ENCODE results near the gene RPL21.
"Not testable (repeated sequence)": the region's sequence is repeated elsewhere in the genome, so short reads cannot be mapped to it uniquely, and the experiment has no call there.

RPL21 gene

GRCh38 chr13:27283906-27284493 is 32.6 kb downstream of the RPL21 start:
- no peak for DNase-seq (ENCODE audit: low read depth in 4 of 4, low spot score in 1 of 4)

- DNase-seq (ENCODE audit: low read depth in 4 of 4, low spot score in 1 of 4): no peak
Measured at GRCh38 chr13:27288392-27288791, 37.0 kb downstream of the RPL21 start.

GRCh38 chr13:27289011-27289665 is 37.8 kb downstream of the RPL21 start:
- no peak for DNase-seq (ENCODE audit: low read depth in 4 of 4, low spot score in 1 of 4)

- DNase-seq (ENCODE audit: low read depth in 4 of 4, low spot score in 1 of 4): no peak
Measured at GRCh38 chr13:27290715-27291114, 39.4 kb downstream of the RPL21 start.

GRCh38 chr13:27291967-27292366 is 40.6 kb downstream of the RPL21 start:
- DNase-seq (ENCODE audit: low read depth in 4 of 4, low spot score in 1 of 4): not testable (repeated sequence)

GRCh38 chr13:27293076-27293691 is 41.8 kb downstream of the RPL21 start:
- no peak for DNase-seq (ENCODE audit: low read depth in 4 of 4, low spot score in 1 of 4)

- no peak for DNase-seq (ENCODE audit: low read depth in 4 of 4, low spot score in 1 of 4)
Measured at GRCh38 chr13:27293873-27294515, 42.6 kb downstream of the RPL21 start.

GRCh38 chr13:27295096-27295495 is 43.7 kb downstream of the RPL21 start:
- DNase-seq (ENCODE audit: low read depth in 4 of 4, low spot score in 1 of 4): peak in 2 of 4 experiments; percentile 1 to 13

GRCh38 chr13:27295660-27296059 is 44.3 kb downstream of the RPL21 start:
- DNase-seq (ENCODE audit: low read depth in 4 of 4, low spot score in 1 of 4): no peak

- no peak for DNase-seq (ENCODE audit: low read depth in 4 of 4, low spot score in 1 of 4)
Measured at GRCh38 chr13:27296496-27296895, 45.1 kb downstream of the RPL21 start.

- no peak for DNase-seq (ENCODE audit: low read depth in 4 of 4, low spot score in 1 of 4)
Measured at GRCh38 chr13:27298849-27299248, 47.5 kb downstream of the RPL21 start.

- not testable (repeated sequence) for DNase-seq (ENCODE audit: low read depth in 4 of 4, low spot score in 1 of 4)
Measured at GRCh38 chr13:27300406-27300805, 49.0 kb downstream of the RPL21 start.

- no peak for DNase-seq (ENCODE audit: low read depth in 4 of 4, low spot score in 1 of 4)
Measured at GRCh38 chr13:27300941-27301586, 49.7 kb downstream of the RPL21 start.

- DNase-seq (ENCODE audit: low read depth in 4 of 4, low spot score in 1 of 4): no peak
Measured at GRCh38 chr13:27302643-27303262, 51.4 kb downstream of the RPL21 start.

GRCh38 chr13:27304099-27304498 is 52.7 kb downstream of the RPL21 start:
- DNase-seq (ENCODE audit: low read depth in 4 of 4, low spot score in 1 of 4): no peak

- no peak for DNase-seq (ENCODE audit: low read depth in 4 of 4, low spot score in 1 of 4)
Measured at GRCh38 chr13:27304611-27305010, 53.3 kb downstream of the RPL21 start.
